H1 (cell line): ENCODE measurements around the gene SH2D1B. TPM values are rescaled to one million over a fixed set of nuclear protein-coding genes. Genes with fewer than 3 reads are reported as not detected.

Experiments
- CTCF ChIA-PET: fragments of 300-600 bp; sonication (Branson Sonifier 250); formaldehyde crosslinking; loops from one replicate; lab custom pipeline; 2021; ENCODE audit not compliant: partially characterized antibody; lab: Charles Lee
- POLR2A ChIA-PET: fragments of 300-600 bp; sonication (Branson Sonifier 250); formaldehyde crosslinking; loops from one replicate; lab custom pipeline; 2021; ENCODE audit warnings: inconsistent platforms; ENCODE audit not compliant: partially characterized antibody; lab: Charles Lee
- DNase-seq, 2 experiments: peaks; one replicate each; pipeline versions ENCODE4 v3.0.0 to v3.0.0-alpha.2; 2010 to 2022; ENCODE audit warnings: low spot score in 2 of 2, low read depth in 1 of 2, mixed read lengths in 1 of 2
- FAIRE-seq: peaks from 2 replicates; lab custom pipeline; 2011; peaks lifted over from hg19 to GRCh38; lab: Jason Lieb, UNC
- H2AFZ ChIP-seq: 2 replicates; pipeline ENCODE4 v1.8.1; 2012; ENCODE audit warnings: low read length, inconsistent platforms
- H2AK5ac ChIP-seq: 2 replicates; pipeline ENCODE4 v1.6.1; 2013; ENCODE audit warnings: low read depth, low read length
- H2BK120ac ChIP-seq: replicated peaks from 2 replicates; pipeline ENCODE3; 2013; ENCODE audit warnings: low read depth, low read length, inconsistent platforms
- H2BK12ac ChIP-seq: 2 replicates; pipeline ENCODE4 v1.6.1; 2013; ENCODE audit warnings: low read depth, low read length
- H2BK15ac ChIP-seq: 2 replicates; pipeline ENCODE4 v1.6.1; 2013; ENCODE audit warnings: low read length
- H2BK20ac ChIP-seq: 2 replicates; pipeline ENCODE4 v1.6.1; 2013; ENCODE audit warnings: low read length
- H2BK5ac ChIP-seq: 2 replicates; pipeline ENCODE4 v1.6.1; 2013; ENCODE audit warnings: low read depth, low read length
- H3K14ac ChIP-seq: 2 replicates; pipeline ENCODE4 v1.6.1; 2013; ENCODE audit warnings: inconsistent platforms; ENCODE audit not compliant: insufficient read length
- H3K18ac ChIP-seq: 2 replicates; pipeline ENCODE4 v1.6.1; 2013; ENCODE audit warnings: low read length; ENCODE audit errors: extremely low read depth
- H3K23ac ChIP-seq: 2 replicates; pipeline ENCODE4 v1.6.1; 2013; ENCODE audit warnings: inconsistent platforms; ENCODE audit not compliant: insufficient read length
- H3K23me2 ChIP-seq: 2 replicates; pipeline ENCODE4 v1.6.1; 2013; ENCODE audit warnings: low read depth, low read length
- H3K27ac ChIP-seq: 2 replicates; pipeline ENCODE4 v1.6.1; 2011; ENCODE audit warnings: low read depth, low read length, inconsistent platforms
- H3K27me3 ChIP-seq, 4 experiments: replicated peaks in 1 of 4; 1 replicate in 1 of 4; 2 replicates in 3 of 4; pipeline versions ENCODE4 v1.6.1 to v1.8.1; 2011 to 2013; ENCODE audit warnings: low read length in 3 of 4, mild to moderate bottlenecking in 3 of 4, inconsistent platforms in 2 of 4, mixed read lengths in 2 of 4, moderate library complexity in 1 of 4; ENCODE audit not compliant: control insufficient read depth in 3 of 4, insufficient read depth in 3 of 4; ENCODE audit errors: extremely low read depth in 1 of 4
- H3K36me3 ChIP-seq, 4 experiments: 2 replicates each; pipeline versions ENCODE4 v1.6.1 to v1.8.1; 2011 to 2013; ENCODE audit warnings: mild to moderate bottlenecking in 4 of 4, low read length in 3 of 4, moderate library complexity in 2 of 4, control low read depth in 1 of 4, inconsistent platforms in 1 of 4; ENCODE audit not compliant: insufficient read depth in 4 of 4, control insufficient read depth in 2 of 4
- H3K4ac ChIP-seq: replicated peaks from 2 replicates; pipeline ENCODE3; 2013; ENCODE audit warnings: low read length, low read depth, mixed read lengths, inconsistent platforms; ENCODE audit not compliant: insufficient read length
- H3K4me1 ChIP-seq, 4 experiments: replicated peaks in 1 of 4; 1 replicate in 1 of 4; 2 replicates in 3 of 4; pipeline versions ENCODE4 v1.6.1 to v1.8.1; 2011 to 2013; ENCODE audit warnings: low read length in 3 of 4, inconsistent platforms in 2 of 4, mixed read lengths in 1 of 4; ENCODE audit not compliant: insufficient read depth in 4 of 4, control insufficient read depth in 3 of 4
- H3K4me2 ChIP-seq, 2 experiments: 2 replicates each; pipeline versions ENCODE4 v1.6.1 to v1.8.1; 2011 to 2013; ENCODE audit warnings: low read depth in 2 of 2, low read length in 2 of 2, control low read depth in 1 of 2, inconsistent platforms in 1 of 2, mild to moderate bottlenecking in 1 of 2; ENCODE audit not compliant: insufficient read depth in 1 of 2
- H3K4me3 ChIP-seq, 4 experiments: fragments of 200-600, 300-600 bp in 1 of 4; sonication (generic), shearing (Covaris generic), sonication (Bioruptor Twin) in 1 of 4; 2 replicates each; pipeline versions ENCODE4 v1.5.1 to v1.8.1; 2011 to 2016; ENCODE audit warnings: low read length in 4 of 4, low read depth in 3 of 4, control low read depth in 2 of 4, inconsistent platforms in 2 of 4, mild to moderate bottlenecking in 2 of 4, mixed read lengths in 1 of 4, moderate library complexity in 1 of 4; ENCODE audit not compliant: insufficient read depth in 2 of 4; ENCODE audit errors: extremely low read depth in 1 of 4
- H3K56ac ChIP-seq: replicated peaks from 2 replicates; pipeline ENCODE3; 2013; ENCODE audit warnings: low read depth, mild to moderate bottlenecking, mixed read lengths, low read length, inconsistent platforms; ENCODE audit not compliant: insufficient read length
- H3K79me1 ChIP-seq: 2 replicates; pipeline ENCODE4 v1.6.1; 2013; ENCODE audit warnings: low read depth, low read length, control low read depth
- H3K79me2 ChIP-seq, 2 experiments: 2 replicates each; pipeline versions ENCODE4 v1.6.1 to v1.8.1; 2012 to 2013; ENCODE audit warnings: low read length in 2 of 2, mild to moderate bottlenecking in 2 of 2, inconsistent platforms in 1 of 2; ENCODE audit not compliant: insufficient read depth in 2 of 2, control insufficient read depth in 1 of 2
- H3K9ac ChIP-seq, 4 experiments: replicated peaks in 1 of 4; 1 replicate in 1 of 4; 2 replicates in 3 of 4; pipeline versions ENCODE4 v1.6.1 to v1.8.1; 2011 to 2013; ENCODE audit warnings: low read depth in 3 of 4, low read length in 3 of 4, control low read depth in 2 of 4, mild to moderate bottlenecking in 2 of 4, moderate library complexity in 2 of 4, inconsistent platforms in 1 of 4; ENCODE audit errors: extremely low read depth in 1 of 4
- H3K9me3 ChIP-seq, 2 experiments: 2 replicates each; pipeline versions ENCODE4 v1.6.1 to v1.8.1; 2012 to 2013; ENCODE audit warnings: mild to moderate bottlenecking in 2 of 2, moderate library complexity in 2 of 2, control low read depth in 1 of 2, inconsistent platforms in 1 of 2, low read depth in 1 of 2, low read length in 1 of 2, mixed read lengths in 1 of 2; ENCODE audit not compliant: insufficient read depth in 2 of 2
- H4K20me1 ChIP-seq, 2 experiments: replicated peaks in 1 of 2; 2 replicates each; pipeline versions ENCODE3 to v1.8.1; 2011 to 2013; ENCODE audit warnings: inconsistent platforms in 2 of 2, low read length in 2 of 2, mild to moderate bottlenecking in 1 of 2; ENCODE audit not compliant: insufficient read depth in 2 of 2, control insufficient read depth in 1 of 2
- H4K5ac ChIP-seq: 2 replicates; pipeline ENCODE4 v1.6.1; 2013; ENCODE audit warnings: low read length, low read depth, mixed read lengths, inconsistent platforms; ENCODE audit not compliant: insufficient read length
- H4K8ac ChIP-seq: 2 replicates; pipeline ENCODE4 v1.8.0; 2013; ENCODE audit warnings: mild to moderate bottlenecking, moderate library complexity, low read length, inconsistent platforms; ENCODE audit not compliant: insufficient read depth; ENCODE audit errors: extremely low read depth
- H4K91ac ChIP-seq: replicated peaks from 2 replicates; pipeline ENCODE3; 2013; ENCODE audit warnings: low read length, mixed read lengths, inconsistent platforms; ENCODE audit not compliant: insufficient read length
- CHD2 ChIP-seq: IDR thresholded peaks from 2 replicates; pipeline ENCODE4 v1.6.1; 2012; ENCODE audit warnings: low read length, improper control_type of control experiment
- KDM5A ChIP-seq: fragments of 200-600 bp; IDR thresholded peaks from 2 replicates; pipeline ENCODE4 v1.7.1; 2012; ENCODE audit warnings: mild to moderate bottlenecking, low read length, inconsistent platforms, mixed read lengths
- SP2 ChIP-seq: IDR thresholded peaks from 2 replicates; pipeline ENCODE4 v1.6.1; 2012; ENCODE audit warnings: mild to moderate bottlenecking, low read length, inconsistent platforms
- SRF ChIP-seq: IDR thresholded peaks from 2 replicates; pipeline ENCODE4 v1.6.1; 2011; ENCODE audit warnings: mild to moderate bottlenecking, low read depth, low read length, moderate library complexity
- SUZ12 ChIP-seq: fragments of 200-600 bp; sonication (generic); IDR thresholded peaks from 2 replicates; pipeline ENCODE4 v1.6.1; 2012; ENCODE audit warnings: mild to moderate bottlenecking, inconsistent platforms, low read length, moderate library complexity, mixed read lengths
- WGBS, 2 experiments: shearing (Covaris generic) in 1 of 2; methylation state at CpG; one replicate each; pipeline versions ENCODE4 v1.1.6 to v1.1.7; 2013 to 2015; ENCODE audit warnings: low lambda C conversion rate in 2 of 2, mixed read lengths in 2 of 2, inconsistent platforms in 1 of 2, low coverage in 1 of 2, missing lambda C conversion rate in 1 of 2; ENCODE audit not compliant: insufficient replicate concordance in 2 of 2, insufficient coverage in 1 of 2, insufficient read length in 1 of 2; ENCODE audit errors: extremely low coverage in 1 of 2, missing lambda C conversion rate in 1 of 2; 5-methylcytosine and 5-hydroxymethylcytosine counted together
- polyA plus RNA-seq, 7 experiments: library from polyadenylated mRNA; depleted of rRNA in 3 of 7; stranded (reverse) in 5 of 7; unstranded in 2 of 7; fragments of >200 nt in 5 of 7; fragments of 200-250 nt in 2 of 7; gene quantifications; 1 replicate in 5 of 7; 2 replicates in 1 of 7; 4 replicates in 1 of 7; pipeline versions ENCODE4 v1.2.1 to v1.2.3, GENCODE V29; 2011 to 2013; ENCODE audit warnings: missing spikeins in 2 of 7, mixed read lengths in 2 of 7
- total RNA-seq: library from RNA; stranded (reverse); fragmentation: NEBNext Ultra II Directional; extraction: Animal tissue kit (Norgen Biotek cat#: 25700); gene quantifications from 2 replicates; pipeline ENCODE4 v1.2.1, GENCODE V29; 2021

SH2D1B gene
- total and polyA plus RNA-seq, 2 of the 8 experiments (the other 6 are each of a cell fraction or from before 2014, with no cell fraction given): not detected

- Histone ChIP-seq H3K4me2 (no peak overlapping the region), H3K23me2 (no peaks in the 10 kb centered on the region), H3K36me3 (peaks cover 0 to 6% (median 1%) of the 10 kb centered on the region in 4 experiments; a peak in 1 of 8 replicates), H3K27me3 (no peaks in the 10 kb centered on the region), H3K79me2 (no peaks in the 10 kb centered on the region), H3K23ac (no peak overlapping the region), H4K20me1 (peaks cover 0 to 2% of the 10 kb centered on the region in 2 experiments), H3K79me1 (no peaks in the 10 kb centered on the region), H2BK120ac (no peak overlapping the region), H3K56ac (no peak overlapping the region), H2BK5ac (no peak overlapping the region), H2AK5ac (no peak overlapping the region), H3K14ac (no peak overlapping the region), H3K9me3 (no peaks in the 10 kb centered on the region), H2BK20ac (no peak overlapping the region), H3K27ac (no peak overlapping the region), H4K5ac (no peak overlapping the region), H3K9ac (no peak overlapping the region), H2BK12ac (no peak overlapping the region), H3K4me1 (no peaks in the 10 kb centered on the region), H3K18ac (no peak overlapping the region), H2BK15ac (no peak overlapping the region), H3K4me3 (no peak overlapping the region), H3K4ac (no peak overlapping the region), H2AFZ (no peak overlapping the region), H4K8ac (no peak overlapping the region), H4K91ac (no peak overlapping the region)
- CTCF ChIA-PET: interaction anchor here (1.1 to 2.1 kb wide), 2 partner anchors 12 to 22 kb away, joined by 3 to 6 read pairs; no protein-coding TSS in a partner anchor
- 92% methylated on average over 7 of the region's 7 CpGs; no CpG with 5 or more reads in 1 of the 2 experiments for WGBS, 2 experiments
- POLR2A ChIA-PET: interaction anchor here (1.3 kb wide), 1 partner anchor 13 kb away, joined by 3 read pairs; no protein-coding TSS in a partner anchor
- no peak for TF ChIP-seq SUZ12
- no peak for TF ChIP-seq CHD2
- no peak for TF ChIP-seq SP2
- TF ChIP-seq KDM5A: no peak
- no peak for TF ChIP-seq SRF
- DNase-seq (no peak), FAIRE-seq (no peak)
These were observed 42.4 kb downstream of the SH2D1B start for GRCh38 chr1:162369571-162369970.
